H9 (cell line): ENCODE results near the gene KRCC1. TPM values are rescaled to one million over a fixed set of nuclear protein-coding genes. Genes with fewer than 3 reads are reported as not detected.

Source experiments
- DNase-seq: peaks from one replicate; pipeline ENCODE4 v3.0.0-alpha.2; 2017
- H2AFZ ChIP-seq: one replicate; pipeline ENCODE4 v1.6.1; 2013; ENCODE audit warnings: mild to moderate bottlenecking, low read length, control low read depth, moderate library complexity
- H2AK5ac ChIP-seq: 2 replicates; pipeline ENCODE4 v1.6.1; 2013; ENCODE audit warnings: low read length, control low read depth, mixed read lengths; ENCODE audit not compliant: insufficient read length
- H2BK120ac ChIP-seq: one replicate; pipeline ENCODE4 v1.6.1; 2013; ENCODE audit warnings: low read depth, mild to moderate bottlenecking, low read length, control low read depth, inconsistent platforms; ENCODE audit not compliant: poor library complexity, severe bottlenecking
- H2BK12ac ChIP-seq: 2 replicates; pipeline ENCODE4 v1.6.1; 2013; ENCODE audit warnings: low read length, control low read depth, mixed read lengths, low read depth; ENCODE audit not compliant: insufficient read length
- H2BK15ac ChIP-seq: 2 replicates; pipeline ENCODE4 v1.6.1; 2013; ENCODE audit warnings: low read depth, low read length, control low read depth
- H2BK20ac ChIP-seq: one replicate; pipeline ENCODE4 v1.6.1; 2013; ENCODE audit warnings: low read depth, mild to moderate bottlenecking, low read length, control low read depth, inconsistent platforms; ENCODE audit not compliant: poor library complexity, severe bottlenecking
- H2BK5ac ChIP-seq: 2 replicates; pipeline ENCODE4 v1.6.1; 2013; ENCODE audit warnings: low read length, control low read depth, mixed read lengths; ENCODE audit not compliant: insufficient read length
- H3K14ac ChIP-seq: 2 replicates; pipeline ENCODE4 v1.6.1; 2013; ENCODE audit warnings: low read length, control low read depth; ENCODE audit not compliant: insufficient read depth
- H3K18ac ChIP-seq: 2 replicates; pipeline ENCODE4 v1.6.1; 2013; ENCODE audit warnings: low read depth, mild to moderate bottlenecking, mixed read lengths, low read length, control low read depth; ENCODE audit not compliant: insufficient read length
- H3K23ac ChIP-seq: 2 replicates; pipeline ENCODE4 v1.6.1; 2013; ENCODE audit warnings: low read length, control low read depth, mixed read lengths, low read depth; ENCODE audit not compliant: insufficient read length
- H3K23me2 ChIP-seq: 2 replicates; pipeline ENCODE4 v1.6.1; 2013; ENCODE audit warnings: low read depth, mild to moderate bottlenecking, mixed read lengths, low read length, control low read depth; ENCODE audit not compliant: insufficient read length, poor library complexity, severe bottlenecking
- H3K27ac ChIP-seq: 2 replicates; pipeline ENCODE4 v1.5.1; 2013; ENCODE audit warnings: low read length, control low read depth, mixed read lengths, low read depth; ENCODE audit not compliant: insufficient read length
- H3K27me3 ChIP-seq: 2 replicates; pipeline ENCODE4 v1.6.1; 2013; ENCODE audit warnings: low read length, control low read depth, inconsistent platforms; ENCODE audit not compliant: insufficient read depth
- H3K4ac ChIP-seq: 2 replicates; pipeline ENCODE4 v1.6.1; 2013; ENCODE audit warnings: low read depth, mild to moderate bottlenecking, control low read depth, inconsistent platforms, low read length, moderate library complexity
- H3K4me1 ChIP-seq: 2 replicates; pipeline ENCODE4 v1.6.1; 2013; ENCODE audit warnings: low read length, control low read depth, inconsistent platforms; ENCODE audit not compliant: insufficient read depth
- H3K4me2 ChIP-seq: 2 replicates; pipeline ENCODE4 v1.6.1; 2013; ENCODE audit warnings: low read length, control low read depth, mixed read lengths; ENCODE audit not compliant: insufficient read length, insufficient read depth
- H3K56ac ChIP-seq: 2 replicates; pipeline ENCODE4 v1.6.1; 2013; ENCODE audit warnings: low read depth, mild to moderate bottlenecking, mixed read lengths, low read length, control low read depth; ENCODE audit not compliant: insufficient read length
- H3K79me1 ChIP-seq: 2 replicates; pipeline ENCODE4 v1.6.1; 2013; ENCODE audit warnings: low read depth, mild to moderate bottlenecking, moderate library complexity, low read length, control low read depth, inconsistent platforms; ENCODE audit not compliant: insufficient read depth, poor library complexity, severe bottlenecking
- H3K79me2 ChIP-seq: 2 replicates; pipeline ENCODE4 v1.6.1; 2013; ENCODE audit warnings: low read length, control low read depth, inconsistent platforms; ENCODE audit not compliant: insufficient read depth
- H3K9ac ChIP-seq: 2 replicates; pipeline ENCODE4 v1.6.1; 2013; ENCODE audit warnings: low read length, control low read depth, mixed read lengths; ENCODE audit not compliant: insufficient read length; ENCODE audit errors: extremely low read depth
- H3K9me3 ChIP-seq: one replicate; pipeline ENCODE4 v1.6.1; 2013; ENCODE audit warnings: low read depth, low read length, inconsistent platforms; ENCODE audit not compliant: control insufficient read depth
- H3T11ph ChIP-seq: one replicate; pipeline ENCODE4 v1.6.1; 2013; ENCODE audit warnings: mild to moderate bottlenecking, low read length, control low read depth, inconsistent platforms
- H4K20me1 ChIP-seq: one replicate; pipeline ENCODE4 v1.6.1; 2013; ENCODE audit not compliant: control insufficient read depth, insufficient read length, insufficient read depth
- H4K5ac ChIP-seq: 2 replicates; pipeline ENCODE4 v1.6.1; 2013; ENCODE audit warnings: low read depth, mild to moderate bottlenecking, mixed read lengths, low read length, control low read depth; ENCODE audit not compliant: insufficient read length
- H4K8ac ChIP-seq: replicated peaks from 2 replicates; pipeline ENCODE4 v1.6.1; 2013; ENCODE audit warnings: low read length, control low read depth, mixed read lengths, low read depth; ENCODE audit not compliant: insufficient read length
- H4K91ac ChIP-seq: 2 replicates; pipeline ENCODE4 v1.6.1; 2013; ENCODE audit warnings: low read depth, mild to moderate bottlenecking, moderate library complexity, mixed read lengths, low read length, control low read depth; ENCODE audit not compliant: insufficient read length
- H3K27ac Mint-ChIP-seq, 3 experiments: 2 replicates in 2 of 3; 3 replicates in 1 of 3; pipeline ENCODE4 v1.8.0; 2020 to 2021; ENCODE audit warnings: mixed read lengths in 3 of 3, mild to moderate bottlenecking in 1 of 3, moderate library complexity in 1 of 3
- H3K27me3 Mint-ChIP-seq: 2 replicates; pipeline ENCODE4 v1.8.0; 2021; ENCODE audit warnings: low read depth, mild to moderate bottlenecking, moderate library complexity, mixed read lengths
- H3K36me3 Mint-ChIP-seq, 3 experiments: 2 replicates in 2 of 3; 3 replicates in 1 of 3; pipeline ENCODE4 v1.8.0; 2020 to 2021; ENCODE audit warnings: low read depth in 3 of 3, mixed read lengths in 3 of 3; ENCODE audit not compliant: insufficient read depth in 1 of 3
- H3K4me1 Mint-ChIP-seq, 2 experiments: 2 replicates each; pipeline ENCODE4 v1.8.0; 2020; ENCODE audit warnings: mixed read lengths in 2 of 2
- H3K4me3 Mint-ChIP-seq, 2 experiments: 2 replicates in 1 of 2; 3 replicates in 1 of 2; pipeline ENCODE4 v1.8.0; 2020 to 2021; ENCODE audit warnings: mild to moderate bottlenecking in 2 of 2, mixed read lengths in 2 of 2, moderate library complexity in 1 of 2
- H3K9me3 Mint-ChIP-seq, 2 experiments: 2 replicates in 1 of 2; 3 replicates in 1 of 2; pipeline ENCODE4 v1.8.0; 2020; ENCODE audit warnings: mild to moderate bottlenecking in 2 of 2, mixed read lengths in 2 of 2, moderate library complexity in 1 of 2
- WGBS: extraction: QIAGEN DNeasy Blood & Tissue Kit; methylation state at CpG from one replicate; pipeline ENCODE4 v1.1.7; 2013; ENCODE audit warnings: missing lambda C conversion rate, low lambda C conversion rate, mixed read lengths; ENCODE audit not compliant: insufficient read length; ENCODE audit errors: extremely low coverage; 5-methylcytosine and 5-hydroxymethylcytosine counted together
- total RNA-seq: library from RNA; stranded (reverse); gene quantifications from 2 replicates; pipeline ENCODE4 v1.2.1, GENCODE V29; 2021
- TF ChIP-seq, protein P1 (sequence below): fragments of 200-600 bp; sonication (generic); conservative IDR thresholded peaks from 3 replicates; pipeline ENCODE4 v1.8.0; 2021; ENCODE audit warnings: antibody characterized with exemption, mild to moderate bottlenecking

The KRCC1 gene
- total RNA-seq, 1 experiment from 2014 or later, result 8.2 TPM

DNA sequence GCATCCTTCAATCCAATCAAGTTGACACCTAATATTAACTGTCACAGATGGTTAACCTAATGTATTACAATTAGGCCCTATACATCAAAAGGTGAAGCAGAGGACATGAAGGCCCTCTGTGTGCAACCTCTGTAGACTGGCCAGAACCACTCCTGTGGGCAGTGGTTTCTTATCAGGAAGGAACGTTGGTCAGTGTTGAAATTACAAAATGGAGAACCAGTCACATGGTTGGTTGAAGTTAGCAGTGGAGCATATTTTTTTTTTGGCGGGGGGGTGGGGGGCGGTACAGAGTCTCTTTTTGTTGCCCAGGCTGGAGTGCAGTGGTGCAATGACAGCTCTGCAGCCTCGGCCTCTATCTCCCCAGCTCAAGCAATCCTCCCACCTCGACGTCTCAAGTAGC lies 59.0 kb downstream of the KRCC1 start:
- no peak overlapping the region for H3K23ac ChIP-seq
- no peaks in the 10 kb centered on the region for H4K20me1 ChIP-seq
- no peak overlapping the region for H3K14ac ChIP-seq
- H4K5ac ChIP-seq, result no peak overlapping the region
- no peak overlapping the region for H3K56ac ChIP-seq
- no peak overlapping the region for H2BK5ac ChIP-seq
- no peak overlapping the region for H3K27ac Mint-ChIP-seq
- H3T11ph ChIP-seq, result no peak overlapping the region
- H3K4me1 Mint-ChIP-seq, result peaks cover 1 to 2% of the 10 kb centered on the region in 2 experiments; a peak in 3 of 4 replicates
- H3K9me3 Mint-ChIP-seq, result no peaks in the 10 kb centered on the region
- H3K23me2 ChIP-seq, result no peaks in the 10 kb centered on the region
- H3K9ac ChIP-seq, result no peak overlapping the region
- no peak overlapping the region for H2BK12ac ChIP-seq
- no CpG with 5 or more reads among the region's 6 CpGs for WGBS
- no peak overlapping the region for H3K4ac ChIP-seq
- H2BK15ac ChIP-seq, result no peak overlapping the region
- no peak overlapping the region for H3K18ac ChIP-seq
- H3K27me3 Mint-ChIP-seq, result no peaks in the 10 kb centered on the region
- no peak overlapping the region for H3K4me3 Mint-ChIP-seq
- H3K9me3 ChIP-seq, result no peaks in the 10 kb centered on the region
- no peak overlapping the region for H2AFZ ChIP-seq
- H3K27ac ChIP-seq, result no peak overlapping the region
- DNase-seq, result no peak
- no peaks in the 10 kb centered on the region for H3K27me3 ChIP-seq
- H2AK5ac ChIP-seq, result no peak overlapping the region
- H3K4me2 ChIP-seq, result no peak overlapping the region
- TF ChIP-seq, protein P1, sequence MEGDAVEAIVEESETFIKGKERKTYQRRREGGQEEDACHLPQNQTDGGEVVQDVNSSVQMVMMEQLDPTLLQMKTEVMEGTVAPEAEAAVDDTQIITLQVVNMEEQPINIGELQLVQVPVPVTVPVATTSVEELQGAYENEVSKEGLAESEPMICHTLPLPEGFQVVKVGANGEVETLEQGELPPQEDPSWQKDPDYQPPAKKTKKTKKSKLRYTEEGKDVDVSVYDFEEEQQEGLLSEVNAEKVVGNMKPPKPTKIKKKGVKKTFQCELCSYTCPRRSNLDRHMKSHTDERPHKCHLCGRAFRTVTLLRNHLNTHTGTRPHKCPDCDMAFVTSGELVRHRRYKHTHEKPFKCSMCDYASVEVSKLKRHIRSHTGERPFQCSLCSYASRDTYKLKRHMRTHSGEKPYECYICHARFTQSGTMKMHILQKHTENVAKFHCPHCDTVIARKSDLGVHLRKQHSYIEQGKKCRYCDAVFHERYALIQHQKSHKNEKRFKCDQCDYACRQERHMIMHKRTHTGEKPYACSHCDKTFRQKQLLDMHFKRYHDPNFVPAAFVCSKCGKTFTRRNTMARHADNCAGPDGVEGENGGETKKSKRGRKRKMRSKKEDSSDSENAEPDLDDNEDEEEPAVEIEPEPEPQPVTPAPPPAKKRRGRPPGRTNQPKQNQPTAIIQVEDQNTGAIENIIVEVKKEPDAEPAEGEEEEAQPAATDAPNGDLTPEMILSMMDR, result no peak
- H4K91ac ChIP-seq, result no peak overlapping the region
- H4K8ac ChIP-seq, result no peak overlapping the region
- H3K4me1 ChIP-seq, result no peaks in the 10 kb centered on the region
- no peaks in the 10 kb centered on the region for H3K79me2 ChIP-seq
- H2BK20ac ChIP-seq, result no peak overlapping the region
- no peaks in the 10 kb centered on the region for H3K79me1 ChIP-seq
- no peaks in the 10 kb centered on the region for H3K36me3 Mint-ChIP-seq
- no peak overlapping the region for H2BK120ac ChIP-seq
